SKM-1 (cell line): ENCODE data around the gene VWA3B.
"Not testable (repeated sequence)": the region's sequence is repeated elsewhere in the genome, so short reads cannot be mapped to it uniquely, and the experiment has no call there.

ENCODE experiments used
- DNase-seq: peaks from one replicate; lab custom pipeline; 2025; ENCODE audit not compliant: unreplicated experiment; lab: John Stamatoyannopoulos, UW

VWA3B gene

DNA sequence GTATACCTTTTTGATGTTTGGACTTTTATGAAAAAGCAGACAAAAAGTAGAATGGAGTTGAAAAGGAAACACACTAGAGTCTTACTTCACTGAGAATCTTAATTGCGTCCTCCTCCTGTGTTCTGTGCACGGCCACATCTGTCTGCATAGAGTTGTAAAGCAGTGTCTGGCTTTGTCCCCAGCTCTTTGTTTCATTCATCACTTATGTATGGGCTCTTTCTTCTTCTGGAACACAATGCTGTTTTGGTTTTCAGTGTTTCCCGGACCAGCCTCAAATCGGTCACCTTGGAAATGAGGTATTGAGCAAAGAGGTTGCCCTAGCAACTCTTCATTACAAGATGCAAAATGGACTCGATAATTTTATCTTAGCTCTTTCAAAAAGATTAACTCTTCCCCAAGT, 155.0 kb downstream of the VWA3B start:
- no peak for DNase-seq

DNA sequence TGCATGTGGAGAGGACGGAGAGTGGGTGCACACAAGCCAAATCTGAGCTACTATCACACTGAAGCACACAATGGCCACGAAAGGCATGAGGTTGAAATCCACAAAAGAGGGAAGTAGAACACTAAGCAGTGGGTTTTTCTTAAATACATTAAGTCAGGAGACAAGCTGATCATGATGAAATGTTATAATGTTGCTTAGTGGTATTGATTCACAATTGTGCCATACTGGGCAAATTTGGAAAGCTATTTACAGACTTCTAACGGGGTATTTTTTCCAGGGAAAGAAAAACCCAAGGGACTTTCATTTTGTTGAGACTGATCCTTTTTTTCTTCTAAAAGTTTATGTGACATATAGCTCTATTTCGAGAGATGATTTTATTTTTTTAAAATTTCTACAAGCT, 158.5 kb downstream of the VWA3B start:
- no peak for DNase-seq

DNA sequence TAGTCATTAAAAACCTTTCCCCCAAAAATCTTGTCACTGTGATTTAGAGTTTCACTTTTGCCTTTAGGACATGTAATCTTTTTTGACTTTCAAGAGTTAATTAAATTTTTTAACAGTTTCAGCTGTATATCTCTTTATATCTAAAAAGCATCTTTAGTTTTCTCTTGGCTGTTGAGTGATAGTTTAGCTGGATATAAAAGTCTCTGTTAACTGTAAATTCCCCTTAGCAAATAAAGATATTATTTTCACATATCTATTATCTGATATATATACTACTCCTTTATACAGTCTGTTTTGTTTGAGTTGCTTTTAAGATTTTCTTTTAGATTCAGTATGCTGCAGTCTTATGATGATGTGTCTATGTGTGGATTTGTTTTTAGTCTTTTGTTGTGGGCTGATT, 160.4 kb downstream of the VWA3B start:
- no peak for DNase-seq

DNA sequence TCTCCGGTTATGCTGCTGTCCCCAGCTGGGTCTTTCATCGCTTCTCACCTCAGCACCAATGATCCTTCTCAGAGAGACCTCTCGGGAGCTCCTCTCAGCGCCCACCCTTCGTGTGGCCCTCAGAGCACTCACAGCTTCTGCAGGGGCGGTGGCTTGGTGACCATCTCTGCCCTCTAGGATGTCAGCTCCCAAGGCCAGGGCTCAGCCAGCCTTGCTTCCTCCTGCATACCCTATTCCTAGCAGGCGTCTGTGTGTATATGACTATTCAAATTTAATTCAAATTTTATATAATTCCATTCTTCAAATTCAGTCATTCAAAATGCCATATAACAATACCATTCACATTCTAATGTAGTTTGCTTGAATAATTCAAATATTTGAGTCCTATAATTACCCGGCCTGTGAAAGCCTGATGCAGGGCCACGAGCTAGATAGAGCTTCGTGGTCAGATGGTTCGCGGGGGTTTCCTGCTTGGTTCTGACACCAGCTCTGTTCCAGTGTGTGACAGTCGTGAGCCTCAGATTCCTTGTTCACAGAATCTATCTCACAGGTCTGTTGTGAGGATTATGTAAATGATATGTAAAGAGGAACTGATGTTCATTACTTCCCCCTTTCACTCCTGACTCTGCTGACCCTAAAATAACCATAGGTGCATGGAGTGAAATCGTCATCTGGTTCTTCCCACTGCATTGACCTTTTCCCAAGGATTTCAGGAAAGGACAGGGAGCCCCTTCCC, 165.2 kb downstream of the VWA3B start:
- peak; percentile 41 for DNase-seq

DNA sequence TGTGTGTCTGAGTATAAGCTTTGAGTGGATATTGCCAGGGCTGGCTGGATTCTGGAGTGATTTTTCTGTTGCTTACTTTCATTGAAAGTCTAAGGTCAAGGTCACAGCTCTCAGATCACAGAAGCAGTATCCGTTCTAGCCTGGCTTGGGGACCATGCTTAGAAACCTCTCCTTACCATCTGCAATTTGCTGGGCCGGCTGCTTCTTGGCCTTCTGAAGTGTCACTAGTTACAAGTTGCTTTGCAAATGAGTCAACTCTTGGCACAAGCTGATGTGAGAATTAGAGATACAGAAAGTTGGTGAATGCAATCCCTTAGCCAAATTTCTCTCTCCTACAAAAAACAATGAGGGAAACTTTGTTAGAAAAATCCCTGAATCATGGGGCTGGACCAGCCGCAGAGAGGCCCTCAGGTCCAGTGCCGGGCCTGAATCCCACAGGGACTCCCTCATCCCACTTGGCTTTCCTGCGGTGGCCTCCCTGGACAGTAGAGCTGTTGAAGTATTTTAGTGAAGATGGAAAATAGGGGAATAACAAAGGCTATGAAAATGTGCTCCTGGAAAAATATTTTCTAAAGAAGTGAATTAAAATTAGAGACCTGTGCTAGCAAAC, 166.6 kb downstream of the VWA3B start:
- DNase-seq, result no peak

DNA sequence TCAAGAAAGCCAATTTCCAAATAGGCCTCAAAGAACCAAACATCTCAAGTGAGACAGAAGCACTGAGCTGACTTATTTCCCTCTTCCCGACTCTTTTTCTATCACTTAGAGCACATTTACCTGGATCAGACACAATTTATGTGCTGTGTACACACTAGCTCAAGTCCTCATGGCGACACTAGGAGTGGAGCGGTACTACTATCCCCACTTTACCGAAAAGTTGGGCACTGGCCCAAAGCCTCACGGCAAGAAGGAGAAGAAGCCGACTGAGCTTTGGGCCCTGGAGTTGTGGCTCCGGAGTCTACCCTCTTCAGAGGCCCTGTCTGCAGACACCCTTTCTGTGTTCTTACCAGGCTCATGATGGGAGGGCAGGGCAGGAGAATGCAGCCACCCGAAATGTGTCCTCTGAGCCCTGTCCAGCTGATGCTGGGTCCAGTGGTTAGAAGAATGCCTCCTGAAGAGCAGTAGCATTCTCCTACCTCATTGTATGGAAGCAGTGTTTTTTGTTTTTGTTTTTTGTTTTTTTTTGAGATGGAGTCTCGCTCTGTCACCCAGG, 167.6 kb downstream of the VWA3B start:
- DNase-seq, result no peak

DNA sequence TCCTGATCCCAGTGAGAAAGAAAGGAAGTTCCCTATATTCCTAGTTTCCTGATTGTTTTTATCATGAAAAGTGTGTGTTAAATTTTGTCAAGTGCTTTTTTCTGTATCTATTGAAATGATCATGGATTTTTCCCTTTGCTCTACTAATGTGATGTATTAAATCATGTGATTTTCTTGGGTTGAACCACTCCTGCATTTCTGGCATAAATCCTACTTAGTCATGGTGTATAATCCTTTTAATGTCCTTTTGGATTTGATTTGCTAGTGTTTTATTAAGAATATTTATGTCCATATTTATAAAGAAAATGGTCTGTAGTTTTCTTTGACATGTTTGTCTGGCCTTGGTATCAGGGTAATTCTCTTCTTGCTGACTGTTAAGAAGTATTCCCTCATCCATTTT, 171.9 kb downstream of the VWA3B start:
- no peak for DNase-seq

DNA sequence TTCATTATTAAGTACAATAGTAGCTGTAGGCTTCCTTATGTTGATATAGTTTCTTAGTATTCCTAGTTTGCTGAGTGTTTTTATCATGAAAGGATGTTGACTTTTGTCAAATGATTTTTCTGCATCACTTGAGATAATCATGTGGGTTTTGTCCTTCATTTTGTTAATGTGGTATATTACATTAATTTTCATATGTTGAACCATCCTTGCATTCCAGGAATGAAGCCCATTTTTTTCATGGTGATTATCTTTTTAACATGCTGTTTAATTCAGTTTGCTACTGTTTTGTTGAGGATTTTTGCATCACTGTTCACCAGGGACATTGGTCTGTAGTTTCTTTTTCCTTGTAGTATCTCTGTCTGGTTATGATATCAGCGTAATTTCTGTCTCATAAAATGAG, 176.4 kb downstream of the VWA3B start:
- DNase-seq, result no peak

DNA sequence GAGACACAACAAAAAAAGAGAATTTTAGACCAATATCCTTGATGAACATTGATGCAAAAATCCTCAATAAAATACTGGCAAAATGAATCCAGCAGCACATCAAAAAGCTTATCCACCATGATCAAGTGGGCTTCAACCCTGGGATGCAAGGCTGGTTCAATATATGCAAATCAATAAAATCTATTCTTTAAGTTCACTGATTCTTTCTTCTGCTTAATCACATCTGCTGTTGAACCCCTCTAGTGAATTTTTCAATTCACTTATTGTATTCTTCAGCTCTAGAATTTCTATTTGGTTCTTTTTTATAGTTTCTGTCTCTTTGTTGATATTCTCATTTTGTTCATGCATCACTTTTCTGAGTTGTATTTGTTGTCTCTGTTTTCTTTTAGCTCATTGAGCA, 181.3 kb downstream of the VWA3B start:
- DNase-seq, result not testable (repeated sequence)

DNA sequence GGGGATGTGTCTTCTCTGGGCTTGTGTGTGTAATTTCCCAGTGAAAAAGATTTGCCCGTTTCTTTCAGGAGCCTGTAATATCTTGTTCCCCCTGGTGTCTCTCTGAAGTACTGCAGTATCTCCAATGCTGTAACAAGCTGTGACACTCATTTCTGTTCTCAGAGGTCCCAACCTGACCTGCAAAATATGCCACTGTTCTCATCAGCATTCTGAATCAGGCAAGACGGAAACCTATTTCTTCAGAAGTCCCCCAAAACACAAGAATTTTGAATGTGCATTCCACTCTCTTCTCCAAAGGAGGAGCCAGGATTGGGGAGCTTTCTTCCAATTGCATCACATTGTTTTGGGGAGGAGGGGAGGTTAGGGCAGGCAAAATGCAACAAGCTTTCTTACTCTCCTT, 182.3 kb downstream of the VWA3B start:
- DNase-seq, result peak; percentile 49

DNA sequence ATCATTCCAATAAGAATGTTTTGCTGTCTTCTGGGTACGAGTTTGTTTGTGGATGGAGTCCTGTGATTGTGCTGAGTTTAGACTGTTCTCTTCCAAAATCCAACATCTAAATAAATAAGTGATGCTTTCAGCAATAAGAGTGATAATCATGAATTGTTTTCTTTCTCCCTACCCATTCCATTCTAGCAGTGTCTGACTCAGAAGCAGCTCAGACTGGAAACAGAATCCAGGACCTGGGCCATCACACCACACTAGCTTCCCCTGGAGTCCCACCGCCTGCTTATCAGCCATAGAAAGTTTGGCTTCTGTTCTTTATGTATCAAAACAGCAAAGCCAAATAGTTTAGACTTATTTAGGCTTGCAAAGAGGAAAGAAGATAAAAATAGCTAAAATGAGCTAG, 182.9 kb downstream of the VWA3B start:
- no peak for DNase-seq

DNA sequence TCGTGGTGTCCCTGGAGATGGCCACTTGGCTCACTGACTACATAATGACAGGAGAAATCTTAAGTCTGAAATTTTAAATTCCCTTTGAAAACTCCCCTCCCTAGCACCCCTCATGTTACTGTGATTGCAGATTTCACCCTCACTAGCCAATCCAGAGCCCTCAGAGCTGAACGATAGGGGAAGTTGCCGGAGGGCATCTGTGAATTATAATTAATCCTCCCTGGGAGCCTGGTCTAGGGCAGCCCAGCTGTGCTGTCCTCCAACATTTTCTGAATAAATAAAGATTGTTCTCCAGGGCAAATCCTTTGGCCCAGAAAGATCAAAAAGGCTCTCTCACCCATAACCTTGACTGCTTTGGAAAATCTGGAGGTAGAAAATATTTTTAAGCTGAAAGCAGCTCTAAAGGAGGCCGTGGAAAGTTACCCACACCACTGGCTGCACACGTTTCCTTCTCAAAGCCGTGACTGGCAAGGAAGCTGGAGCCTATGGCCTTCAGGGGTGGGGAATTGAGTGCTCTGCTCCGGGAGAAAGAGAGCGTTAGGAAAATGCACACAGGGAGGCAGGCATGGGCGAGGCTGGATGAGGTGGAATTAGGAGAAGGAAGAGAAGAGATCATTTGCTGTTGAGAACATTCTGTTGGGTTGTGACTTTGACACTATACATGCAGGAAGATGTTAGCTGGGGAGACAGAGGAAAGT, 190.3 kb downstream of the VWA3B start:
- DNase-seq, result no peak

DNA sequence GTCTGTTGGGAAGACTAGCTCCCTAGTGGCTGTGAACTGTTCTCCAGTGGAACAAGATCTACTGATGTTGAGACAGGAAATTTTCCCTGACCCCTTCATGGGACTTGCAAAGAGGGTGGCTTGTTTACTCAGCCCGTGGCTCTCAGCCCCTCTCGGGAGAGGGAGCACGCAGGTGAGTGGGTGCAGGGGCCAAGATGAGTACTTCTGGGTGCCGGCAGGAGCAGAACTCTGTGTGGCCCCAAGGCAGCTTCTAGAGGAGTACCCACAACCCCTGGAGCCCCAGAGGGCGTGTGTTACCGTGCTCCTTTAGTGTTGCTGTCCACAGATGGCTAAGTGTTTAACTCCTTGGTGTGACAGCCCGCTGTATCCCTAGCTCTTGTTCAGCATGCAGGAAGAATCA, 191.1 kb downstream of the VWA3B start:
- DNase-seq, result no peak

DNA sequence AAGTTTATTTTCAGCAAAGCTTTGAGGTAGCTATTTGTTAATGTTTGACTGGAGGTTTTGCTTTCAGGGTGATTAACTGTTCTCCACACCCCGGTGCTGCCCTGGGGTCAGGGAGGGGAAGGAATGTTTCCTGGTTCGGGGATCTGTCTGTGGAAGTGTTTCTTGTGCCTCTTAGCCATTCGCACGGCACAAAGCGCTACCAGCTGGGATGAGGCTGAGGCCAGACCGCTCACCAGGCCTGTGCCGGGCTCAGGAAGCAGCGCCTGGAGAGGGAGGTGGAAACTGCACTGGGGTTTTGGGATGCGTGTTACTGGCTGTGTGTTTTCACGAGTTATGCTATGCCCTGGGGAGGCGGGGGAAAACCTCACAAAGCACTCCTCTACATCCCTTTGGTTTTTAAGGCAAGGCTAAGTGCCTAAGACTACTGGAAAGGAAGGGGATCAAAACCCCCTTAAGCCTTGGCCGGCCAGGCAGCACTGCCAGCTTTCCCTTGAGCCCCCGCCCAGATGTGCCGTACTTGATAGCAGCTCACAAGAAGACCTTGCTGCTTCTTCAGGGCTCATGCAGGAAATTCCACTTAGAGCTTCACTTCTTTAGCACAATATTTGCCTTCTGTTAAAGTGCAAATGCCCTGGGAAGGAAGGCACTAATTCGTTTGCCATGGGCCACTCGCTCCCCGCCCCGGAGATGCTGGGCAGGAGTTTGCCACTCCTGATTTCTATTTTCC, 193.6 kb downstream of the VWA3B start:
- no peak for DNase-seq

DNA sequence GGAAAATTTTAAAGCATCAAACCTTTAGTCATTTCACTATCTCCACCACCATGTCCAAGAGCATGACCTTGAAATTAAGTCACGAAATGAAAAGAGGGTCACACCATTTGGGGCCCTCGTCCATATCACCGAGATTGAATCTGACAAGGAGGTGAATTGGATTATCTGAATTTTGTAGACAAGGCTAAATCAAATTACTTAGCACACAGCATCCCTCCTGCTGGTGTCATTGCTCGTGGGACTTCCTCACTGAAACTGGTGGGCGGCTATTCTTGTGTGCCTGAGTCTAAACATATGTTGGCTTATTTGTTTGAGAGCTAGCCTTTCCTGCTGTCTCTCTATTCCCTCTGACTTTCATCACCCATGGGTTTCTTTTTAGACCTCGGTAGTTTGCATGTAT, 194.6 kb downstream of the VWA3B start:
- DNase-seq, result no peak

DNA sequence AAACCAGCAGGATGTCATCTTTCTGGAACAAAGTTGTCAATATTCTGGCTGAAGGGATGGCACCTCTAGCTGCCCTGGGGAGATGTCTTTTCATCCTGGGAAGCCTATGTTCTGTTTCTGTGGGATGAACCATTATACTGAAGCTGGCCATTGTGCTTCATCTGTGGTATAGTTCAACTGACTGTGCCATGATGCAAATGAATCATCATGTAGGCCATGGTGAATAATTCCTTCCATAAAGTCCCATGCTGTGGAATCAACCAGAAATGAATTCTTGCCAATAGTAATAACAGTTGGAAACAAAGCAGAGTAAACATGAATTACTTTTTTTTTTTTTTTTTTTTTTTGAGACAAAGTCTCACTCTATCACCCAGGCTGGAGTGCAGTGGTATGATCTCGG, 195.1 kb downstream of the VWA3B start:
- DNase-seq, result no peak

DNA sequence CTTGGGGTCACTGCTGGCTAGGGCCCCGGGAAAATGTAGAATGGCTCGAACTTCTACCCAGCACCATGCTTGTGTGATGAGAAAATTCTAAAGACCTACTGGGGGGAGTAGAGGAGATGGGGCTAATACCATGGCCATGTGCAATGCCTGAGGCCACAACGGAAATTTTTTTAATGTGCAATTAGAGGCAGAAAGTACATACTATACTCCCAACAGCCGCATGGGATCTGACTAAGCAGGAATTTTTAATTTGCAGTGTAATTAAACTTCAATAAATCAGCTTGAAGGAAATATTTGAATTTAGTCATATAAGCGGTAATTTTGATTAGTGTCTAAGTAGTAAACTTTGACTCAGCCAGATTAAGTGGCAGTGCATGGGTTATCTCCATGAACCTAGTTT, 206.1 kb downstream of the VWA3B start:
- DNase-seq, result no peak

DNA sequence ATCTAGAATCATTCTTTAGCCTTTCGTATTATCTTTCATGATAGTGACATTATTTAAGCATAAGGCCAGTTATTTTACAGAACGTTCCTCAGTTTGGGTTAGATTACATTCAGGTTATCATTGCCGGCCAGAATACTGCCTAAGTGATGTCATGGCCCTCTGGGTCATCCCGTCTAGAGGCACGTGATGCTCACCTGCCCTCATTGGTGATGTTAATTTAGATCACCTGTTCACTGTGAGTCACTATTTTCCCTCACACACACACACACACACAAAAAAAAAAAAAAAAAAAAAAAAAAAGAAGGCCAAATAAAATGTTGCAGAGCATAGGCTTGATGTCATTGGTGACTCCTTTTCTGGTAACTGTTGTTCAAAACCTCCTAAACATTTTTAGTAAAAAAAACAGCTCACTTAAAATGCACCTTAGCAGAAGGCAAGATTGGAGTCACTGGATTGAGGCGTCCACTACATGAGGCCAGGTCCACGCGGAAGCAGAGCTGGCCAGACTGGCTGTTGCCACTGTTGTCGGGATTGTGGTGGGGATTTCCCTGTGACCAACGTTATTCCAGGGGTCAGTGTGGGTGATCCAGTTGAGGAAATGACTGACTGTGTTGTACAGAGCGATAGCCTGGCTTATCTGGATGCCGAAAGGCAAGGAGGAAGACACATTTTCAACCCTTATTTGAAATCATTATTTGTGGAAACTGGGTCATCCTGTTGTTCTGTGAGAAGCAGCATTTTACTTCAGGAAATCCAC, 207.1 kb downstream of the VWA3B start:
- DNase-seq, result no peak

DNA sequence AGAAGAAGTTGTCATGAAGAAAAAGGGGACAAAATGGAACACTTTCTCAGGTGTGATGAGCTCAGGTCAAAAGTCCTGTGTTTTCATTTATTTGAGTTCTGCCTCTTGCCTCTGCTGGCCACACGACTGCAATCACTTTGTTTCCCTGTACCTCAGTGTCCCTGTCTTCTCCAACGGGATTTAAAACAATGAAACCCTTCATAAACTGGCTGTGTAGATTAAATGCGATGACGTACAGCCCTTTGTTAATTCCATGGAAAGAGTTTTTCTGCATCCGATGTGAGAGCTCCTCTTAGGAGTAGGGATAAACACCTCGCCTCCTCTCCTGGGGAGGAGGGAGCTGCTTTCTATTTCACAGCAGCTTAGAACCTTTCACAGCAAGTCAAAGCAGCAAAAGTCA, 207.7 kb downstream of the VWA3B start:
- no peak for DNase-seq

DNA sequence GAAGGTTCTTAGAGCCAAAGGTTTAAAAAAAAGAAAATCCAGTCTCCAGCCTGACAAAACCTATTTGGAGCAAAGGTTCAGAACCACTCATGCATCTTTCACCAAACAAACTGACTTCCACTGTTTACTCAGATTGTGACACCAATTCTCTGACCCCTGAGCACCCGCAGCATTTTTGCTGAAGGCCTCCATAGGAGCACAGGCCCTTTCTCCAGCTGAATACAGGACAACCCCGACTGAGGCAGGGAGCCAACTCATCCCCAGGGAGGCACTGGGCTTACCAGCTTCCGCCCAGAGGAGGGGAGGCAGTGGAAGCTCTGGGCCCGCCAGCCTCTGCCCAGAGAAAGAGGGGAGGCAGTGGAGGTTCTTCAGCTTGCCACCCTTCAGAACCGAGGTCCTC, 208.3 kb downstream of the VWA3B start:
- no peak for DNase-seq
